A673 (cell line): Measurements from ENCODE around the gene CENPU.

Source experiments
- EZH2 ChIP-seq: fragments of 200-600 bp; sonication (generic); IDR thresholded peaks from 2 replicates; pipeline ENCODE4 v1.6.1; 2017; ENCODE audit warnings: borderline replicate concordance, low read depth, mild to moderate bottlenecking, mixed read lengths, antibody characterized with exemption, low read length; ENCODE audit not compliant: poor library complexity, severe bottlenecking
- TF ChIP-seq, protein P1 (sequence below): fragments of 300-800, 200-600 bp; sonication (generic); conservative IDR thresholded peaks from 2 replicates; pipeline ENCODE4 v1.5.1; 2017; ENCODE audit warnings: low read depth, mild to moderate bottlenecking, antibody characterized with exemption, low read length, moderate library complexity, mixed read lengths

DNA sequence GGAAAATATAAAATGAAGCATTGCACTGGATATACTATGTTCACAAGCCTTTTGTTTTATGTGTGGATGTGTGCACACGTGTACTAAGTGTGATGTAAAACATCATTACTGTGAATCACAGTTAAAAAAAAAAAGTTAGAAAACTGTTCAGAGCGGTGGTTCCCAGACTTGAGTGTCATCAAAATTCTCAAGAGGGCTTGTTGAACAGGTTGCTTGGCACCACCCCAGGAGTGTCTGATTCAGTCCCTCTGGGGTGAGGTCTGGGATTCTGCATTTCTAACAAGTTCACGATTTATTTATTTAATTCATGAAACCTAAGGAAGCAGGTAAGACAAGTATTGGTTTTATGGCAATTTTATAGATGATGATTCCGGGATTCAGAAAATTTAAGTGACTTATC lies 1.8 kb downstream of the CENPU start:
- TF ChIP-seq, protein P1, sequence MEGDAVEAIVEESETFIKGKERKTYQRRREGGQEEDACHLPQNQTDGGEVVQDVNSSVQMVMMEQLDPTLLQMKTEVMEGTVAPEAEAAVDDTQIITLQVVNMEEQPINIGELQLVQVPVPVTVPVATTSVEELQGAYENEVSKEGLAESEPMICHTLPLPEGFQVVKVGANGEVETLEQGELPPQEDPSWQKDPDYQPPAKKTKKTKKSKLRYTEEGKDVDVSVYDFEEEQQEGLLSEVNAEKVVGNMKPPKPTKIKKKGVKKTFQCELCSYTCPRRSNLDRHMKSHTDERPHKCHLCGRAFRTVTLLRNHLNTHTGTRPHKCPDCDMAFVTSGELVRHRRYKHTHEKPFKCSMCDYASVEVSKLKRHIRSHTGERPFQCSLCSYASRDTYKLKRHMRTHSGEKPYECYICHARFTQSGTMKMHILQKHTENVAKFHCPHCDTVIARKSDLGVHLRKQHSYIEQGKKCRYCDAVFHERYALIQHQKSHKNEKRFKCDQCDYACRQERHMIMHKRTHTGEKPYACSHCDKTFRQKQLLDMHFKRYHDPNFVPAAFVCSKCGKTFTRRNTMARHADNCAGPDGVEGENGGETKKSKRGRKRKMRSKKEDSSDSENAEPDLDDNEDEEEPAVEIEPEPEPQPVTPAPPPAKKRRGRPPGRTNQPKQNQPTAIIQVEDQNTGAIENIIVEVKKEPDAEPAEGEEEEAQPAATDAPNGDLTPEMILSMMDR: no peak
- no peak for TF ChIP-seq EZH2
